K562 (cell line): ENCODE data around the gene DTNA. TPM values are rescaled to one million over a fixed set of nuclear protein-coding genes. Genes with fewer than 3 reads are reported as not detected.

ENCODE experiments used
- ATAC-seq: fragments of 200-7000 bp; cut with Tn5 transposase; 3 replicates; pipeline ENCODE4 v1.9.1; 2020; ENCODE audit warnings: moderate library complexity
- BruUV-seq: library from RNA; stranded (reverse); fragments of 400-500 nt; replicated peaks from 2 replicates; lab custom pipeline; 2021; lab: Mats Ljungman, UMichigan
- CTCF ChIA-PET: fragments of 300-600 bp; formaldehyde crosslinking; extraction: SDS; loops from one replicate; lab custom pipeline; 2021; ENCODE audit warnings: low intra/inter-chr PET ratio; lab: Yijun Ruan, JAX
- POLR2A ChIA-PET: fragments of 300-600, 350-650 bp; sonication (Branson Sonifier 250); formaldehyde crosslinking; extraction: SDS; loops from one replicate; lab custom pipeline; 2021; ENCODE audit warnings: antibody characterized with exemption, inconsistent platforms; lab: Yijun Ruan, JAX
- DNase-seq, 4 experiments: peaks; one replicate each; pipeline versions ENCODE4 v3.0.0 to v3.0.0-alpha.2; 2011 to 2018; ENCODE audit warnings: low spot score in 3 of 4, mixed read lengths in 3 of 4; ENCODE audit errors: extremely low read depth in 1 of 4
- FAIRE-seq: peaks from 2 replicates; lab custom pipeline; 2011; peaks lifted over from hg19 to GRCh38; lab: Jason Lieb, UNC
- H2AFZ ChIP-seq: 2 replicates; pipeline ENCODE4 v1.6.0; 2011; ENCODE audit warnings: low read depth, low read length, control low read depth, inconsistent platforms
- H3K27ac ChIP-seq: fragments of 200-600 bp; 3 replicates; pipeline ENCODE4 v1.8.0; 2011; ENCODE audit warnings: low read depth, mild to moderate bottlenecking, control low read depth, inconsistent platforms, low read length, moderate library complexity, mixed read lengths; ENCODE audit errors: extremely low read depth
- H3K27me3 ChIP-seq, 2 experiments: fragments of 300-600 bp in 1 of 2; 2 replicates in 1 of 2; 3 replicates in 1 of 2; pipeline versions ENCODE4 v1.6.0 to v1.8.0; 2011; ENCODE audit warnings: inconsistent platforms in 2 of 2, low read length in 2 of 2, mild to moderate bottlenecking in 1 of 2, mixed read lengths in 1 of 2, moderate library complexity in 1 of 2; ENCODE audit not compliant: control insufficient read depth in 2 of 2, insufficient read depth in 2 of 2
- H3K36me3 ChIP-seq: fragments of 300-600 bp; 3 replicates; pipeline ENCODE4 v1.8.0; 2011; ENCODE audit warnings: mild to moderate bottlenecking, low read length, inconsistent platforms; ENCODE audit not compliant: control insufficient read depth, insufficient read depth
- H3K4me1 ChIP-seq, 2 experiments: fragments of 200-600 bp in 1 of 2; replicated peaks in 1 of 2; 2 replicates in 1 of 2; 3 replicates in 1 of 2; pipeline versions ENCODE4 v1.5.1 to v1.8.0; 2011; ENCODE audit warnings: inconsistent platforms in 2 of 2, low read length in 2 of 2, mild to moderate bottlenecking in 1 of 2, mixed read lengths in 1 of 2, moderate library complexity in 1 of 2; ENCODE audit not compliant: control insufficient read depth in 2 of 2, insufficient read depth in 2 of 2
- H3K4me2 ChIP-seq: 2 replicates; pipeline ENCODE4 v1.6.1; 2011; ENCODE audit warnings: low read length, control low read depth, inconsistent platforms, mixed read lengths; ENCODE audit not compliant: insufficient read depth
- H3K4me3 ChIP-seq: fragments of 200-600 bp; sonication (generic), shearing (Covaris generic); 2 replicates; pipeline ENCODE4 v1.5.1; 2016; ENCODE audit warnings: control low read depth, inconsistent platforms
- H3K79me2 ChIP-seq: fragments of 200-600 bp; 3 replicates; pipeline ENCODE4 v1.8.0; 2011; ENCODE audit warnings: low read length, inconsistent platforms; ENCODE audit not compliant: control insufficient read depth, insufficient read depth
- H3K9ac ChIP-seq, 2 experiments: 2 replicates each; pipeline versions ENCODE4 v1.6.0 to v1.6.1; 2011; ENCODE audit warnings: low read depth in 2 of 2, low read length in 2 of 2, control low read depth in 1 of 2, inconsistent platforms in 1 of 2, mild to moderate bottlenecking in 1 of 2, mixed read lengths in 1 of 2; ENCODE audit not compliant: insufficient read depth in 1 of 2
- H3K9me1 ChIP-seq: one replicate; pipeline ENCODE4 v1.6.0; 2011; ENCODE audit warnings: inconsistent platforms, mild to moderate bottlenecking, low read length, moderate library complexity; ENCODE audit not compliant: control insufficient read depth, insufficient read depth
- H3K9me3 ChIP-seq: replicated peaks from 2 replicates; pipeline ENCODE4 v1.5.1; 2011; ENCODE audit warnings: low read depth, low read length, inconsistent platforms; ENCODE audit not compliant: control insufficient read depth, insufficient read depth
- H4K20me1 ChIP-seq: replicated peaks from 2 replicates; pipeline ENCODE4 v1.6.1; 2011; ENCODE audit warnings: low read length, inconsistent platforms, mixed read lengths; ENCODE audit not compliant: control insufficient read depth, insufficient read depth
- CBFA2T2 ChIP-seq: fragments of 450-650 bp; conservative IDR thresholded peaks from 2 replicates; pipeline ENCODE4 v1.6.1; 2017; ENCODE audit warnings: mild to moderate bottlenecking
- CBFB ChIP-seq: sonication (generic); formaldehyde crosslinking; IDR thresholded peaks from 2 replicates; pipeline ENCODE4 v1.4.0; 2020; ENCODE audit warnings: mild to moderate bottlenecking, missing genetic modification reagents
- EGR1 ChIP-seq: fragments of 450-650 bp; conservative IDR thresholded peaks from 2 replicates; pipeline ENCODE4 v1.6.1; 2017; ENCODE audit warnings: mild to moderate bottlenecking
- EHMT2 ChIP-seq: fragments of 450-650 bp; IDR thresholded peaks from 2 replicates; pipeline ENCODE4 v1.6.1; 2018; ENCODE audit warnings: antibody characterized with exemption
- KAT8 ChIP-seq: fragments of 450-650 bp; IDR thresholded peaks from 2 replicates; pipeline ENCODE4 v1.6.1; 2016; ENCODE audit warnings: low read depth, mild to moderate bottlenecking
- MBD2 ChIP-seq: sonication (generic); IDR thresholded peaks from 2 replicates; pipeline ENCODE4 v1.6.1; 2016; ENCODE audit warnings: low read depth, borderline replicate concordance
- NR2F6 ChIP-seq: fragments of 450-650 bp; formaldehyde crosslinking; IDR thresholded peaks from 2 replicates; pipeline ENCODE4 v1.4.0; 2020; ENCODE audit warnings: mild to moderate bottlenecking
- SMC3 ChIP-seq: conservative IDR thresholded peaks from 2 replicates; pipeline ENCODE4 v1.6.1; 2011; ENCODE audit warnings: low read depth, low read length, improper control_type of control experiment; ENCODE audit not compliant: insufficient read depth
- SNIP1 ChIP-seq: fragments of 450-650 bp; IDR thresholded peaks from 2 replicates; pipeline ENCODE4 v1.7.1; 2017; ENCODE audit warnings: low read depth, mild to moderate bottlenecking
- TSC22D4 ChIP-seq: fragments of 450-650 bp; IDR thresholded peaks from 2 replicates; pipeline ENCODE4 v1.6.1; 2016; ENCODE audit warnings: missing genetic modification characterization, missing biosample characterization, control low read depth
- ZNF274 ChIP-seq: IDR thresholded peaks from 2 replicates; pipeline ENCODE4 v1.6.1; 2011; ENCODE audit warnings: low read depth, mild to moderate bottlenecking, low read length, moderate library complexity, borderline replicate concordance
- ZNF431 ChIP-seq: sonication (generic); formaldehyde crosslinking; IDR thresholded peaks from 2 replicates; pipeline ENCODE4 v1.8.0; 2022; ENCODE audit warnings: mild to moderate bottlenecking, missing genetic modification reagents
- ZZZ3 ChIP-seq: fragments of 450-650 bp; IDR thresholded peaks from 2 replicates; pipeline ENCODE4 v1.6.1; 2016; ENCODE audit warnings: antibody characterized with exemption, mild to moderate bottlenecking, moderate library complexity
- WGBS: fragments of 100-300 bp; shearing (Covaris generic); methylation state at CpG from one replicate; pipeline ENCODE4 v1.1.6; 2016; ENCODE audit warnings: low coverage, mixed read lengths; ENCODE audit not compliant: insufficient coverage; ENCODE audit errors: missing lambda C conversion rate; 5-methylcytosine and 5-hydroxymethylcytosine counted together
- in situ Hi-C: fragments of 300-500 bp; cut with MboI; formaldehyde crosslinking; loops from 4 replicates; pipeline ENCODE4 v1.15.0; 2018; ENCODE audit warnings: inconsistent platforms, mixed read lengths
- intact Hi-C: fragments of 100-400 bp; cut with micrococcal nuclease; formaldehyde crosslinking; loops from 2 replicates; pipeline ENCODE4 v1.14.2; 2022
- polyA plus RNA-seq, 8 experiments: library from polyadenylated mRNA; depleted of rRNA in 4 of 8; stranded (reverse) in 5 of 8; unstranded in 3 of 8; fragments of >200 nt; fragmentation: Nextera tagmentation in 2 of 8; fragmentation: Illumina TruSeq in 1 of 8; extraction: Ambion mirVana in 2 of 8; extraction: Trizol in 1 of 8; gene quantifications; 2 replicates each; pipeline versions ENCODE4 v1.2.1 to v1.2.3, GENCODE V29; 2011 to 2014; ENCODE audit warnings: inconsistent platforms in 1 of 8, missing spikeins in 1 of 8
- total RNA-seq, 7 experiments: library from RNA; depleted of rRNA in 6 of 7; stranded (reverse); fragments of >200 nt in 6 of 7; fragmentation: Illumina TruSeq in 2 of 7; extraction: Trizol in 2 of 7; gene quantifications; 2 replicates each; pipeline versions ENCODE4 v1.2.1 to v1.2.3, GENCODE V29; 2011 to 2021; ENCODE audit warnings: low replicate concordance in 1 of 7
- TF ChIP-seq, protein P1 (sequence below): fragments of 150-350 bp; conservative IDR thresholded peaks from 2 replicates; pipeline ENCODE4 v1.6.1; 2014; ENCODE audit warnings: low read length
- TF ChIP-seq, protein P2 (sequence below): fragments of 450-650 bp; IDR thresholded peaks from 2 replicates; pipeline ENCODE4 v1.6.1; 2016; ENCODE audit warnings: mild to moderate bottlenecking
- TF ChIP-seq, protein P3 (sequence below): sonication (generic); formaldehyde crosslinking; IDR thresholded peaks from 2 replicates; pipeline ENCODE4 v1.8.1; 2023; ENCODE audit warnings: mild to moderate bottlenecking, missing genetic modification reagents, moderate library complexity
- TF ChIP-seq, protein P4 (sequence below): fragments of 250-450 bp; sonication (Bioruptor Pico); IDR thresholded peaks from 2 replicates; pipeline ENCODE4 v1.5.0; 2020; ENCODE audit warnings: mild to moderate bottlenecking

The DTNA gene
- total and polyA plus RNA-seq, 9 of the 15 experiments (the other 6 are each of a cell fraction or from before 2014, with no cell fraction given): 0.07 to 2.4 (median 0.22) TPM; not detected in 2

DNA sequence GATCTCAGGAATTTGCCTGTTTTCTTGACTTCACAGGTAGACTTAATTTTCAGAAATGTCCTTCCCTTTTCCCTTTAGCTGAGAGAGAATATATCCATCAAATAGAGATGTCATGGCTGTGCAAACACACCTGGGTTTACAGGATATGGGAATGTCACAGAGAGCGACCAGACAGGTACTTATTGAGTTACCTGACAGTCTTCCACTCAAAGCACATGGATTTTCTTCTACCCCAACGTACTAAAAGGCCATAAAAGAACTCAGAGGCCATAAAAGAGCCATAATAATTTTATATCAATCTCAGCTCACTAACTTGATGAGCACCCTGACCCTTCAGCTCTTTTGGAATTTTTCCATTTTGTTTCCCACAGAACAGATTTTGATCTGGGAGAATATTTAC is 5.3 kb upstream of the DTNA start:
- Histone ChIP-seq H4K20me1 (no peaks in the 10 kb centered on the region), H3K9me1 (no peaks in the 10 kb centered on the region), H3K4me1 (no peaks in the 10 kb centered on the region), H3K27ac (no peak overlapping the region), H3K9ac (no peak overlapping the region), H3K27me3 (no peaks in the 10 kb centered on the region), H2AFZ (no peak overlapping the region), H3K79me2 (no peaks in the 10 kb centered on the region), H3K4me3 (no peak overlapping the region), H3K4me2 (no peak overlapping the region), H3K36me3 (no peaks in the 10 kb centered on the region), H3K9me3 (no peaks in the 10 kb centered on the region)
- in situ Hi-C loops: no loop called here
- FAIRE-seq: no peak
- ATAC-seq: no peak
- DNase-seq: no peak
- CTCF ChIA-PET: no interaction called here
- BruUV-seq: no TSS peak
- POLR2A ChIA-PET: no interaction called here
- intact Hi-C loops: no loop called here
- 3% methylated on average over 2 of the region's 2 CpGs for WGBS
- TF ChIP-seq, protein P1, sequence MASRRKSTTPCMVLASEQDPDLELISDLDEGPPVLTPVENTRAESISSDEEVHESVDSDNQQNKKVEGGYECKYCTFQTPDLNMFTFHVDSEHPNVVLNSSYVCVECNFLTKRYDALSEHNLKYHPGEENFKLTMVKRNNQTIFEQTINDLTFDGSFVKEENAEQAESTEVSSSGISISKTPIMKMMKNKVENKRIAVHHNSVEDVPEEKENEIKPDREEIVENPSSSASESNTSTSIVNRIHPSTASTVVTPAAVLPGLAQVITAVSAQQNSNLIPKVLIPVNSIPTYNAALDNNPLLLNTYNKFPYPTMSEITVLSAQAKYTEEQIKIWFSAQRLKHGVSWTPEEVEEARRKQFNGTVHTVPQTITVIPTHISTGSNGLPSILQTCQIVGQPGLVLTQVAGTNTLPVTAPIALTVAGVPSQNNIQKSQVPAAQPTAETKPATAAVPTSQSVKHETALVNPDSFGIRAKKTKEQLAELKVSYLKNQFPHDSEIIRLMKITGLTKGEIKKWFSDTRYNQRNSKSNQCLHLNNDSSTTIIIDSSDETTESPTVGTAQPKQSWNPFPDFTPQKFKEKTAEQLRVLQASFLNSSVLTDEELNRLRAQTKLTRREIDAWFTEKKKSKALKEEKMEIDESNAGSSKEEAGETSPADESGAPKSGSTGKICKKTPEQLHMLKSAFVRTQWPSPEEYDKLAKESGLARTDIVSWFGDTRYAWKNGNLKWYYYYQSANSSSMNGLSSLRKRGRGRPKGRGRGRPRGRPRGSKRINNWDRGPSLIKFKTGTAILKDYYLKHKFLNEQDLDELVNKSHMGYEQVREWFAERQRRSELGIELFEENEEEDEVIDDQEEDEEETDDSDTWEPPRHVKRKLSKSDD: no peak
- TF ChIP-seq SNIP1: no peak
- TF ChIP-seq, protein P2, sequence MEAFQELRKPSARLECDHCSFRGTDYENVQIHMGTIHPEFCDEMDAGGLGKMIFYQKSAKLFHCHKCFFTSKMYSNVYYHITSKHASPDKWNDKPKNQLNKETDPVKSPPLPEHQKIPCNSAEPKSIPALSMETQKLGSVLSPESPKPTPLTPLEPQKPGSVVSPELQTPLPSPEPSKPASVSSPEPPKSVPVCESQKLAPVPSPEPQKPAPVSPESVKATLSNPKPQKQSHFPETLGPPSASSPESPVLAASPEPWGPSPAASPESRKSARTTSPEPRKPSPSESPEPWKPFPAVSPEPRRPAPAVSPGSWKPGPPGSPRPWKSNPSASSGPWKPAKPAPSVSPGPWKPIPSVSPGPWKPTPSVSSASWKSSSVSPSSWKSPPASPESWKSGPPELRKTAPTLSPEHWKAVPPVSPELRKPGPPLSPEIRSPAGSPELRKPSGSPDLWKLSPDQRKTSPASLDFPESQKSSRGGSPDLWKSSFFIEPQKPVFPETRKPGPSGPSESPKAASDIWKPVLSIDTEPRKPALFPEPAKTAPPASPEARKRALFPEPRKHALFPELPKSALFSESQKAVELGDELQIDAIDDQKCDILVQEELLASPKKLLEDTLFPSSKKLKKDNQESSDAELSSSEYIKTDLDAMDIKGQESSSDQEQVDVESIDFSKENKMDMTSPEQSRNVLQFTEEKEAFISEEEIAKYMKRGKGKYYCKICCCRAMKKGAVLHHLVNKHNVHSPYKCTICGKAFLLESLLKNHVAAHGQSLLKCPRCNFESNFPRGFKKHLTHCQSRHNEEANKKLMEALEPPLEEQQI: no peak
- TF ChIP-seq SMC3: no peak
- no peak for TF ChIP-seq ZZZ3
- TF ChIP-seq CBFB (CRISPR knock-in tag): no peak
- TF ChIP-seq MBD2: no peak
- no peak for TF ChIP-seq ZNF431 (CRISPR knock-in tag)
- no peak for TF ChIP-seq EHMT2
- TF ChIP-seq, protein P3, sequence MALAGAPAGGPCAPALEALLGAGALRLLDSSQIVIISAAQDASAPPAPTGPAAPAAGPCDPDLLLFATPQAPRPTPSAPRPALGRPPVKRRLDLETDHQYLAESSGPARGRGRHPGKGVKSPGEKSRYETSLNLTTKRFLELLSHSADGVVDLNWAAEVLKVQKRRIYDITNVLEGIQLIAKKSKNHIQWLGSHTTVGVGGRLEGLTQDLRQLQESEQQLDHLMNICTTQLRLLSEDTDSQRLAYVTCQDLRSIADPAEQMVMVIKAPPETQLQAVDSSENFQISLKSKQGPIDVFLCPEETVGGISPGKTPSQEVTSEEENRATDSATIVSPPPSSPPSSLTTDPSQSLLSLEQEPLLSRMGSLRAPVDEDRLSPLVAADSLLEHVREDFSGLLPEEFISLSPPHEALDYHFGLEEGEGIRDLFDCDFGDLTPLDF: no peak
- TF ChIP-seq, protein P4, sequence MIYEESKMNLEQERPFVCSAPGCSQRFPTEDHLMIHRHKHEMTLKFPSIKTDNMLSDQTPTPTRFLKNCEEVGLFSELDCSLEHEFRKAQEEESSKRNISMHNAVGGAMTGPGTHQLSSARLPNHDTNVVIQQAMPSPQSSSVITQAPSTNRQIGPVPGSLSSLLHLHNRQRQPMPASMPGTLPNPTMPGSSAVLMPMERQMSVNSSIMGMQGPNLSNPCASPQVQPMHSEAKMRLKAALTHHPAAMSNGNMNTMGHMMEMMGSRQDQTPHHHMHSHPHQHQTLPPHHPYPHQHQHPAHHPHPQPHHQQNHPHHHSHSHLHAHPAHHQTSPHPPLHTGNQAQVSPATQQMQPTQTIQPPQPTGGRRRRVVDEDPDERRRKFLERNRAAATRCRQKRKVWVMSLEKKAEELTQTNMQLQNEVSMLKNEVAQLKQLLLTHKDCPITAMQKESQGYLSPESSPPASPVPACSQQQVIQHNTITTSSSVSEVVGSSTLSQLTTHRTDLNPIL (CRISPR knock-in tag): no peak
- no peak for TF ChIP-seq TSC22D4 (tag)
- no peak for TF ChIP-seq NR2F6 (CRISPR knock-in tag)
- TF ChIP-seq EGR1: no peak
- TF ChIP-seq CBFA2T2: no peak
- TF ChIP-seq KAT8: no peak
- no peak for TF ChIP-seq ZNF274
